Fibroblast of skin of right biceps (primary cell): ENCODE measurements around the gene ANKRD39.
"Not testable (repeated sequence)": the region's sequence is repeated elsewhere in the genome, so short reads cannot be mapped to it uniquely, and the experiment has no call there.

Experiments
- DNase-seq: peaks from one replicate; pipeline ENCODE4 v3.0.0-alpha.2; 2013

Gene ANKRD39

DNA sequence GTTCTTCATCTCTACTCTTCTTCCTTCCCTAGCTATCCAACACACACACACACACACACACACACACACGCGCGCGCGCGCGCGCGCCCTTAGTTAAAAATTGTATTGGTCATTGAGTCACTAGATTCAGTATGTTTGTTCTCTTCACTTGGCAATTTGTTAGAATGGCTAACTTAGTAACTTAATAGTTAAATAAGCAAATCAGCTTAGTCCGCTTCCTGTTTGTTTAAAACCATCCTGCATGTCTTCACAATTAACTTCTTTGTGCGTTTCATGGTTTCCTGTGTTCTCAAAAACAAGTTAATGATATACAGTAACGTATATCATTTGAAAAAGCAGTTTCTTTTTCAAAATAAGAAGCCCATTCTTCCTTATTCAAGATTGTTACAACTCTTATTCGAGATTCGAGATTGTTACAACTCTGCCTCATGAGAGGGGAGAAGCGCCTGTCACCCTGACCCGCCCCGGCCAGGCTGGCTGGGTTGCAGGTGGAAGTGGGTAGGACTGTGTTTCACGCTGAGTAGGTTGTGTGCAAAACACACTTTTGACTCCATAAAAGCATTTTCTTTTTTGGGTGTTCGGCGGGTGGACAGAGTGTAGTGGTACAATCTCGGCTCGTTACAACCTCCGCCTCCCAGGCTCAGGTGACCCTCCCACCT lies 51.2 kb downstream of the ANKRD39 start:
- DNase-seq, result no peak

DNA sequence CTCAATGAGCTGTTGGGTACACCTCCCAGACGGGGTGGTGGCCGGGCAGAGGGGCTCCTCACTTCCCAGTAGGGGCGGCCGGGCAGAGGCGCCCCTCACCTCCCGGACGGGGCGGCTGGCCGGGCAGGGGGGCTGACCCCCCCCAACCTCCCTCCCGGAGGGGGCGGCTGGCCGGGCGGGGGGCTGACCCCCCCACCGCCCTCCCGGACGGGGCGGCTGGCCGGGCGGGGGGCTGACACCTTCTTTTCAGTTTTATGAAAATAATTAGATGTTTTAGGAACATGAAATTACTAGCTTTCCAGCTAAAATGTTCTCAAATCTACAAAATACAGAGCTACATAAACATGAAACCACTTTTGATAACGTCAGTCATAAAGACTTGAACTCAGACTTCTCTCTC lies 51.9 kb downstream of the ANKRD39 start:
- DNase-seq, result not testable (repeated sequence)

DNA sequence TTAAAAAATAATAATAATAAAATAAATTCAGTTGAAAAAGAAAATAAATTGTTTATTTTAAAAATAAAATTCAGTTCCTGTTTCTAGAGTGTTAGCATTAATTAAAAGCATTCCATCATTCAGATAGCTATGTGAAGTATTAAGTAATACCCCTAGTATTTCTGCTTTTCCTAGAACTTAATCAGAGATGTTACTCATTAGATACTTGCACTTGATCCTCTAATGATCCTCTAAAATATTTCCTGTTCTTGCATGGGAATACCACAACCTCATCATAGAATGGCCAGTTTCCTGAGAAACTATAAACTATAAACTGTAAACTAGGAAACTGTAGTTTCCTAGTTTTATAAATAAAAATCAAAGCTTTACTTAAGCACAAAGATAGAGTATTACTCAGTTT lies 52.8 kb downstream of the ANKRD39 start:
- no peak for DNase-seq

DNA sequence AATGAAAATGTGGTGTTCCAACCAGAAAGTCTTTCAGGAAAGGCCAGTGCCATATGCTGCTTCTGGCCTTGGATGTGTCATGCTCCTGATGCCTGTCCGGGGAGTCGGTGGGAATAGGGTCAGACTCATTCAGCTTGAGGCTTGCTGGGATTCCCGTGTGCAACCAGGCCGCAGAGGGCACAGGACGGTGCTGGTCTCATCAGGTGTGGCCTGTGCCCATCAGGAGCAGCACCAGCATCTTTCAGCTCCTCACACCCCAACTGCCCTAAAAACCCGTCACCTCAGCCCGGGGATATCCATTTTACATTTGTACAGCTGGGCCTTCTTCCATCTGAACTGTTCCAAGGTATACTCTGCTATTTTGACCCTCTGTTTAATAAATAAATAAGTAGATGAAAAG lies 55.1 kb downstream of the ANKRD39 start:
- DNase-seq, result no peak

DNA sequence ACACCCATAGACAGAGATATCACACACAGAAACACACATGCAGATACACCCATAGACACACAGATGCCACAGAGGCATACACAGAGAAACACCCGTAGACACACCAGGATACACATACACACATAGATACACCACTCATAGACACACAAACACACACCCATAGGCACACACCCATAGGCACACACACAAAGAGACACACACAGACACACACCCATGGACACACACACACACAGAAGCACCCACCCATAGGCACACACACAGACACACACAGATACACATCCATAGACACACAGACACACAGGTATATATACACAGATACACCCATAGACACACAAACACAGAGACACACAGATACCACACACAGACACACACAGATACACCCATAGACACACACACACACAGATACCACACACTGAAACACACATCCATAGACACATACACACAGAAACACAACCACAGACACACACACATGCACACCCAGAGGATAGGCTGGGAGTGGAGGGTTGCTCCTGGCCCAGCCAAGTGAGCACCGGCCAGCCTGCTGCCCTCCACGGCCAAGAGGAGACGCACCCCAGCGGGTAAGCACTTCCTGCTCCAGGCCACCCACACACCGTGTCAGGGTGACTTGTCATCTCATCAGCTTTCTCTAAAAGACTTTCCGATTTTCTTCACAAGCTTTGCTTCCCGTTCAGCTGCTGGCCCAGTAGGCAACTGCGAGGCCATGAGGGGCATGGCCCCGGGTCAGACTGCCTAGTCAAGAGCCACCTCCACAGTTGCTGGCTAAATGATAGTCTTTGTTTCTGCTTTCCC lies 55.8 kb downstream of the ANKRD39 start:
- no peak for DNase-seq

DNA sequence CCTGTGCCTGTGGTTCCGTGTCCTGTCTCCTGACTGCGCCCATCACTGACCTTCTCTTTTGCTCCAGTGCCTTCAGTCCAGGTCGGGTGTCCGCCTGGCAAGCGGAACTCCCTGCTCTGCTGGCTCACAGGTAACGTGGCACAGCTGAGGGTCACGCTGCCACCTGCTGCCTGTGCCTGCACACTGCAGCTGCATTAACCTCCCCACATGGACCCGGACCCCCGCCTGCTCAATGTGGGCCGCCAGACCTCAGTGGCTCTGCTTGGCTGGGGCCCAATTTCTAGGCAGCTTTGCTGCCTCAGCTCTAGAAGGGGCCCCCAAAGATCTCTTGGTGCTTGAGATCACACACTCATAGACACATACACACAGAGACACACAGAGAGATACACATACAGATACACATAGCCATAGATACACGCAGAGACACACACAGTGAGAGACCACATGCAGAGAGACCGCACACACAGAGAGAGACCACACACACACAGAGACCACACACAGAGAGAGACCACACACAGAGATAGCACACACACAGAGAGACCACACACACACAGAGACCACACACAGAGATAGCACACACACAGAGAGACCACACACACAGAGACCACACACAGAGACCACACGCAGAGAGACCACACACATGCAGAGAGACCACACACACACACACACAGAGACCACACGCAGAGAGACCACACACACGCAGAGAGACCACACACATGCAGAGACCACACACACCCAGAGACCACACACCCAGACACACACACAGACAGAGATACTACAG lies 56.6 kb downstream of the ANKRD39 start:
- DNase-seq, result peak; percentile 49

DNA sequence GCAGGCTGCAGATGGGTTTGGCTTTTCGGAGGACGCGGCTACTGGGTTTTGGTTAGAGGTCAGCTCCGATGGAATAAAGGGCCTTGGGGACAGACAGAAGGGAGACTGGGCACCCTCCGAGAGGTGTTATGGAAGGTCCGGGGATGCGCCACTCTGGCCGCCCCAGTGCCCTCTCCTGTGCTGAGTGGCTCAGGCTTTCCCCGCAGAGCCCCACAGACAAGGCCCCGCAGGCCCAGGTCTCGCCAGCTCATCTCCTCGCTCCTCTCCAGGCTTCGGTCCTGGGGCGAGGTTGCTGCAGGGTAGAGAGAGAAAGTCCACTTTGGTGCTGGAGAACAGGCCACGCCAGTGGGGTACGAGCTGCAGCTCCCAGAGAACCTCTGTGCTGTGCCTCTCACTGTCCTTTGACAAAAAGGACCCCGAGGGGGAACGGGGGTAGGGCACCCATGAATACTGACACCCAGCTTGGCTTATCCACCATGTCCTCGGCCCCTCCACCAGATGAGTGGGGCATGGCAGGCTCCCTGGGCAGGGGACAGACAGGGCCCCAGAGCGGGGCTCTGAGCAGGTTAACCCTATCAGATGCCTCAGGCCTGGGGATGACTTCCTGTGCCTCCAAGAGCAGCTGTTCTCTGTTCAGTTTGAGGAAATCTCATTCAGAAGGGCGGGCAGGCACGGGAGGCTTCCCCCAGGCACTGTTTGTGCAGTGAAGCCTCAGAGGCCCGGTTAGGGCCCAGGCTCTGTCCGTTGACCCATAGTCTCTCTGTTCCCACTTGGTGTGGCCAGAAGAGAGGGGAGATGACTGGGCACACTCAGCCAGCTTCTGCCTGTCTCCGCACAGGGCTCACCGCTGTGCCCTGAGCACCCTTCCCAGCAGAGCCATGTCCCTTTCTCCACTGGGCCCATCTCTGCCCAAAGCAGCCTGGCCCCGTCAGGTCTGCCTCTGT lies 57.5 kb downstream of the ANKRD39 start:
- DNase-seq, result no peak

DNA sequence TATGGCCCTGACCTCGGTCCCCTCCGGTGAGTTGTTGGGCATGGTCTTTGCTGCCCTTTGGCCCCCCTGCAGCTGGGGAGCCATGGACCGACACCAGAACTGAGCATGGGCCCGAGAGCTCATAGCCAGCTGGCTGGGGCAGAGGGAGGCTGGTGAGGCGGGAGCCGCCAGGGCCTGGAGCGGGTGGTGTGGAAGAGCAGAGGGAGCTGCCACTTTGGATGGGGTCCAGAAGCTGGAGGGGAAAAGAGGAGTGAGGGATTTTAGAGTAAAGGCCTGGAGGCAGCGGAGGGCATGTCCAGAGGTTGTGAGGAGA lies 58.2 kb downstream of the ANKRD39 start:
- no peak for DNase-seq

DNA sequence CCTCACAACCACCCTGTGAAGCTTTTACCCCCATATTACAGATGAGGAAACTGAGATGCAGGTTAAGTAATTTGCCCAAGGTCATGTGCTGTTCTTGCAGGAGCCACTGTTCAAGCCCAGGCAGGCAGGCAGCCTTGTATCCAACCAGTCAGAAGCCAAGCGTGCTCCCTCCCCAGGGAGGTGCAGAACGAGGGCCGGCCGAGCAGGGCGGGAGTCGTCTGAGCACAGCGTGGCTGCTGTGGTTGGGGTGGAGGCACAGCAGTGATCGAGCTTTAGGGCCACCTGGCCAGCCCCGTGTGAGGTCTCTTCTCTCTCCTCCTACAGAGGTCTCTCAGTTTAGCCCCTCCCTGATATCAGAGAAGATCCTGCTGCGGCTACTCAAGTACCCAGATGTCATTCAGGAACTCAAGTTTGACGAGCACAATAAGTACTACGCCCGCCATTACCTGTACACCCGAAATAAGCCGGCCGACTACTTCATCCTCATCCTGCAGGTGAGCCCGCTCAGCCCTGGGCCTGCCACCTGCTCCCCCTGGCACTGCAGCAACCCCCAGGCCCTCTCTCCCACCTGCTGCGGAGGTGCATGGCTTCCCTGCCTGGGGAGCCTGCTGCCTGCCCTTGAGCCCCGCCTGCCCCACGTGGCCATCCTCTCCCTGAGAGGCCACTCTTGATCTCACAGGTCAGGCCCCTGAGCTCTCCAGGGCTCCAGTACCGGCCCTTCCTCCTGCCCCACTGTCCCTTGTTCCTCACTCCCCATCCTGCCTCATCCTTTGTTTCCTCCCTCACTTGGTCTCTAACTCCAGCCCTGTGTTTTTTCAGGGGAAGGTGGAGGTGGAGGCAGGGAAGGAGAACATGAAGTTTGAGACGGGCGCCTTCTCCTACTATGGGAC lies 58.8 kb downstream of the ANKRD39 start:
- no peak for DNase-seq
